Measurements from ENCODE around the gene LILRA2.

- TF ChIP-seq POLR2AphosphoS5 (IDR thresholded peaks at IDR 0.05; ENCODE audit: low read depth, low read length) (no peak), REST (IDR thresholded peaks at IDR 0.05; ENCODE audit: insufficient read depth in 1 of 2, low read depth in 2 of 2, low read length in 2 of 2) (no peak), SIN3A (IDR thresholded peaks at IDR 0.05; ENCODE audit: borderline replicate concordance, insufficient read depth, low read length) (no peak)
Observed at GRCh38 chr19:54606230-54606629, 32.6 kb downstream of the LILRA2 start.
